Neural progenitor cell (in vitro differentiated cells): ENCODE data around the gene IGDCC3. TPM values are rescaled to one million over a fixed set of nuclear protein-coding genes. Genes with fewer than 3 reads are reported as not detected.
A peak's percentile ranks its signal among the peaks of the same experiment; 100 is the strongest.

Source experiments
- DNase-seq: peaks from one replicate; pipeline ENCODE4 v3.0.0-alpha.2; 2016; ENCODE audit warnings: low spot score
- H2AFZ ChIP-seq: fragments of 200-600 bp; sonication (generic); replicated peaks from 2 replicates; pipeline ENCODE4 v1.6.1; 2016; ENCODE audit warnings: antibody characterized with exemption
- H3F3A ChIP-seq: fragments of 200-600 bp; sonication (generic); 2 replicates; pipeline ENCODE4 v1.6.1; 2016; ENCODE audit warnings: antibody characterized with exemption, low read depth
- H3K27ac ChIP-seq: fragments of 200-600 bp; sonication (generic); 2 replicates; pipeline ENCODE4 v1.5.1; 2016; ENCODE audit warnings: mild to moderate bottlenecking
- H3K27me3 ChIP-seq: fragments of 200-600 bp; sonication (generic); 2 replicates; pipeline ENCODE4 v1.6.1; 2016; ENCODE audit warnings: mild to moderate bottlenecking, moderate library complexity
- H3K36me3 ChIP-seq: fragments of 200-600 bp; sonication (generic); 2 replicates; pipeline ENCODE4 v1.5.1; 2016
- H3K4me1 ChIP-seq: fragments of 200-600 bp; sonication (generic); 2 replicates; pipeline ENCODE4 v1.6.1; 2016; ENCODE audit warnings: mixed run types
- H3K4me2 ChIP-seq: fragments of 200-600 bp; sonication (generic); 2 replicates; pipeline ENCODE4 v1.6.1; 2016
- H3K4me3 ChIP-seq: fragments of 200-600 bp; sonication (generic); 2 replicates; pipeline ENCODE4 v1.5.1; 2016
- H3K79me2 ChIP-seq: fragments of 200-600 bp; sonication (generic); 2 replicates; pipeline ENCODE4 v1.6.1; 2016; ENCODE audit warnings: low read depth
- H3K9ac ChIP-seq: fragments of 200-600 bp; sonication (generic); 2 replicates; pipeline ENCODE4 v1.6.1; 2016
- H3K9me3 ChIP-seq: fragments of 200-600 bp; sonication (generic); 2 replicates; pipeline ENCODE4 v1.5.1; 2016; ENCODE audit warnings: low read depth
- H4K20me1 ChIP-seq: fragments of 200-600 bp; sonication (generic); 2 replicates; pipeline ENCODE4 v1.6.1; 2016; ENCODE audit warnings: low read depth
- H3K27ac Mint-ChIP-seq: 3 replicates; pipeline ENCODE4 v1.8.0; 2021; ENCODE audit warnings: mixed read lengths
- H3K27me3 Mint-ChIP-seq: 2 replicates; pipeline ENCODE4 v1.8.0; 2022; ENCODE audit warnings: low read depth, mild to moderate bottlenecking, inconsistent platforms, moderate library complexity, mixed read lengths; ENCODE audit not compliant: insufficient read depth
- H3K36me3 Mint-ChIP-seq: 3 replicates; pipeline ENCODE4 v1.8.0; 2021; ENCODE audit warnings: mixed read lengths
- H3K4me1 Mint-ChIP-seq: 3 replicates; pipeline ENCODE4 v1.8.0; 2021; ENCODE audit warnings: mixed read lengths
- H3K4me3 Mint-ChIP-seq: 3 replicates; pipeline ENCODE4 v1.8.0; 2021; ENCODE audit warnings: mild to moderate bottlenecking, moderate library complexity, mixed read lengths
- H3K9me3 Mint-ChIP-seq: 3 replicates; pipeline ENCODE4 v1.8.0; 2020; ENCODE audit warnings: mixed read lengths
- CTCF ChIP-seq: fragments of 200-600 bp; sonication (generic); IDR thresholded peaks from 2 replicates; pipeline ENCODE4 v1.5.1; 2017; ENCODE audit warnings: antibody characterized with exemption, mild to moderate bottlenecking
- EZH2 ChIP-seq: fragments of 200-600 bp; sonication (generic); IDR thresholded peaks from 2 replicates; pipeline ENCODE4 v1.6.1; 2017; ENCODE audit warnings: antibody characterized with exemption, mild to moderate bottlenecking, moderate library complexity
- EZH2phosphoT487 ChIP-seq: fragments of 200-600 bp; sonication (generic); IDR thresholded peaks from 2 replicates; pipeline ENCODE4 v1.6.1; 2017; ENCODE audit warnings: antibody characterized with exemption
- total RNA-seq: library from RNA; depleted of rRNA; stranded (reverse); fragments of >200 nt; gene quantifications from 2 replicates; pipeline ENCODE4 v1.2.3, GENCODE V29; 2015; ENCODE audit warnings: low replicate concordance

Gene IGDCC3
- total RNA-seq, 1 donor from 2014 or later, result 15.8 TPM

- no peak overlapping the region for H3K27ac ChIP-seq
- Mint-ChIP-seq H3K4me3 (no peak overlapping the region), H3K27ac (peak overlapping the region; percentile 29), H3K36me3 (peaks cover 15% of the 10 kb centered on the region), H3K27me3 (peaks cover 3% of the 10 kb centered on the region), H3K4me1 (peaks cover 23% of the 10 kb centered on the region), H3K9me3 (no peaks in the 10 kb centered on the region)
- no peaks in the 10 kb centered on the region for H3K9me3 ChIP-seq
- H3F3A ChIP-seq, result peaks cover 23% of the 10 kb centered on the region
- no peak overlapping the region for H2AFZ ChIP-seq
- no peak for TF ChIP-seq CTCF
- TF ChIP-seq EZH2phosphoT487, result no peak
- TF ChIP-seq EZH2, result no peak
- H4K20me1 ChIP-seq, result peaks cover 4% of the 10 kb centered on the region
- peaks cover 14% of the 10 kb centered on the region for H3K4me1 ChIP-seq
- no peak overlapping the region for H3K4me2 ChIP-seq
- no peak overlapping the region for H3K4me3 ChIP-seq
- H3K79me2 ChIP-seq, result no peaks in the 10 kb centered on the region
- no peak overlapping the region for H3K9ac ChIP-seq
- no peaks in the 10 kb centered on the region for H3K27me3 ChIP-seq
- DNase-seq, result no peak
- no peaks in the 10 kb centered on the region for H3K36me3 ChIP-seq
These were observed 50.0 kb downstream of the IGDCC3 start for GRCh38 chr15:65327651-65328393.

- DNase-seq, result no peak
- Mint-ChIP-seq H3K36me3 (peaks cover 15% of the 10 kb centered on the region), H3K9me3 (no peaks in the 10 kb centered on the region), H3K4me3 (no peak overlapping the region), H3K27me3 (peaks cover 4% of the 10 kb centered on the region), H3K4me1 (peaks cover 31% of the 10 kb centered on the region), H3K27ac (no peak overlapping the region)
- no peaks in the 10 kb centered on the region for H3K9me3 ChIP-seq
- no peaks in the 10 kb centered on the region for H3K36me3 ChIP-seq
- H3K4me2 ChIP-seq, result no peak overlapping the region
- no peak overlapping the region for H3K4me3 ChIP-seq
- no peak overlapping the region for H3K27ac ChIP-seq
- H3K4me1 ChIP-seq, result peaks cover 17% of the 10 kb centered on the region
- no peak for TF ChIP-seq EZH2phosphoT487
- no peak for TF ChIP-seq CTCF
- TF ChIP-seq EZH2, result no peak
- H3F3A ChIP-seq, result peaks cover 28% of the 10 kb centered on the region
- no peaks in the 10 kb centered on the region for H3K27me3 ChIP-seq
- H2AFZ ChIP-seq, result no peak overlapping the region
- H3K79me2 ChIP-seq, result no peaks in the 10 kb centered on the region
- H4K20me1 ChIP-seq, result peaks cover 4% of the 10 kb centered on the region
- H3K9ac ChIP-seq, result no peak overlapping the region
These were observed 51.0 kb downstream of the IGDCC3 start for GRCh38 chr15:65326818-65327217.

- peaks cover 4% of the 10 kb centered on the region for H3K27me3 Mint-ChIP-seq
- Histone ChIP-seq H3K36me3 (no peaks in the 10 kb centered on the region), H3K4me1 (peaks cover 17% of the 10 kb centered on the region), H2AFZ (no peak overlapping the region), H4K20me1 (peaks cover 4% of the 10 kb centered on the region), H3K9ac (no peak overlapping the region), H3K4me3 (no peak overlapping the region), H3K79me2 (no peaks in the 10 kb centered on the region), H3K27me3 (no peaks in the 10 kb centered on the region), H3F3A (peaks cover 28% of the 10 kb centered on the region), H3K27ac (no peak overlapping the region), H3K4me2 (peak overlapping the region; percentile 24), H3K9me3 (no peaks in the 10 kb centered on the region)
- H3K36me3 Mint-ChIP-seq, result peaks cover 11% of the 10 kb centered on the region
- TF ChIP-seq EZH2, result no peak
- no peak for TF ChIP-seq EZH2phosphoT487
- no peak for TF ChIP-seq CTCF
- H3K4me1 Mint-ChIP-seq, result peaks cover 35% of the 10 kb centered on the region
- H3K4me3 Mint-ChIP-seq, result no peak overlapping the region
- DNase-seq, result peak; percentile 59
- no peaks in the 10 kb centered on the region for H3K9me3 Mint-ChIP-seq
- H3K27ac Mint-ChIP-seq, result peak overlapping the region; percentile 96
These were observed 51.7 kb downstream of the IGDCC3 start for GRCh38 chr15:65326117-65326526.
